Adrenal gland (tissue), 5 donors: ENCODE results near the gene BUB3.

Experiments
- POLR2A ChIP-seq, 2 donors: fragments of 450-650 bp; IDR thresholded peaks; one replicate each; pipeline ENCODE4 v1.6.1; 2017; ENCODE audit warnings: antibody characterized with exemption in 2 of 2, mild to moderate bottlenecking in 2 of 2, moderate library complexity in 1 of 2
- TF ChIP-seq, protein P1 (sequence below), 6 experiments: fragments of 450-650 bp in 4 of 6; fragments of 200-600 bp in 2 of 6; sonication (generic) in 1 of 6; IDR thresholded peaks; 1 replicate in 5 of 6; 2 replicates in 1 of 6; pipeline versions ENCODE4 v1.5.1 to v1.8.0; 2016 to 2021; ENCODE audit warnings: antibody characterized with exemption in 6 of 6, mild to moderate bottlenecking in 2 of 6, moderate library complexity in 1 of 6
- donor health status: DM: no; HTN: no; CAD: no.

DNA sequence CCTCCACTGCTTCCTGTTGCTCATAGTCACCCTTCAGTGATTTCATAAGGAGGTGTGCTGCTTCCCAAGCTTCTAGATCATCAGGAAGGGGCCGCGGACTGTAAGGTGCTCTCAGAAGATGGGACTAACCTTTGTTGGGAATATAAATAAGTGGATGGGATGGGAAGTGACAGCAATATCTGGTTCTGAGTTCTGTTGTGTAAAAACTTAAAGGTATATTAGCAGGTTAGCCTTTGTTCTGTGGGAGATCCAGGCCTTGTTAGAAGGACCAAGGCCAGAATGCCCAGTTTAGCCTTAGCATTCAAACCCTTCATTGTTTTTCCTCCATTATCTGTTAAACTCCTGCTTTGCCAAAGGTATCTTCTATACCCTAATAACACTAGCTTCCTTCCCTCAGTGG lies 12.4 kb downstream of the BUB3 start:
- TF ChIP-seq, protein P1, sequence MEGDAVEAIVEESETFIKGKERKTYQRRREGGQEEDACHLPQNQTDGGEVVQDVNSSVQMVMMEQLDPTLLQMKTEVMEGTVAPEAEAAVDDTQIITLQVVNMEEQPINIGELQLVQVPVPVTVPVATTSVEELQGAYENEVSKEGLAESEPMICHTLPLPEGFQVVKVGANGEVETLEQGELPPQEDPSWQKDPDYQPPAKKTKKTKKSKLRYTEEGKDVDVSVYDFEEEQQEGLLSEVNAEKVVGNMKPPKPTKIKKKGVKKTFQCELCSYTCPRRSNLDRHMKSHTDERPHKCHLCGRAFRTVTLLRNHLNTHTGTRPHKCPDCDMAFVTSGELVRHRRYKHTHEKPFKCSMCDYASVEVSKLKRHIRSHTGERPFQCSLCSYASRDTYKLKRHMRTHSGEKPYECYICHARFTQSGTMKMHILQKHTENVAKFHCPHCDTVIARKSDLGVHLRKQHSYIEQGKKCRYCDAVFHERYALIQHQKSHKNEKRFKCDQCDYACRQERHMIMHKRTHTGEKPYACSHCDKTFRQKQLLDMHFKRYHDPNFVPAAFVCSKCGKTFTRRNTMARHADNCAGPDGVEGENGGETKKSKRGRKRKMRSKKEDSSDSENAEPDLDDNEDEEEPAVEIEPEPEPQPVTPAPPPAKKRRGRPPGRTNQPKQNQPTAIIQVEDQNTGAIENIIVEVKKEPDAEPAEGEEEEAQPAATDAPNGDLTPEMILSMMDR (IDR thresholded peaks at IDR 0.05), result no peak
- TF ChIP-seq POLR2A (IDR thresholded peaks at IDR 0.05), result no peak
